Measurements from ENCODE around the gene WDCP.
"Not testable (repeated sequence)": the region's sequence is repeated elsewhere in the genome, so short reads cannot be mapped to it uniquely, and the experiment has no call there.

The WDCP gene, protein sequence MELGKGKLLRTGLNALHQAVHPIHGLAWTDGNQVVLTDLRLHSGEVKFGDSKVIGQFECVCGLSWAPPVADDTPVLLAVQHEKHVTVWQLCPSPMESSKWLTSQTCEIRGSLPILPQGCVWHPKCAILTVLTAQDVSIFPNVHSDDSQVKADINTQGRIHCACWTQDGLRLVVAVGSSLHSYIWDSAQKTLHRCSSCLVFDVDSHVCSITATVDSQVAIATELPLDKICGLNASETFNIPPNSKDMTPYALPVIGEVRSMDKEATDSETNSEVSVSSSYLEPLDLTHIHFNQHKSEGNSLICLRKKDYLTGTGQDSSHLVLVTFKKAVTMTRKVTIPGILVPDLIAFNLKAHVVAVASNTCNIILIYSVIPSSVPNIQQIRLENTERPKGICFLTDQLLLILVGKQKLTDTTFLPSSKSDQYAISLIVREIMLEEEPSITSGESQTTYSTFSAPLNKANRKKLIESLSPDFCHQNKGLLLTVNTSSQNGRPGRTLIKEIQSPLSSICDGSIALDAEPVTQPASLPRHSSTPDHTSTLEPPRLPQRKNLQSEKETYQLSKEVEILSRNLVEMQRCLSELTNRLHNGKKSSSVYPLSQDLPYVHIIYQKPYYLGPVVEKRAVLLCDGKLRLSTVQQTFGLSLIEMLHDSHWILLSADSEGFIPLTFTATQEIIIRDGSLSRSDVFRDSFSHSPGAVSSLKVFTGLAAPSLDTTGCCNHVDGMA

GRCh38 chr2:24046930-24047702 is at the start of gene WDCP:
WDCP (minus strand) TSS chr2:24047391; CDS start chr2:24039494, 7,897 bp downstream.
- DNase-seq, result peak; percentile 98

DNA sequence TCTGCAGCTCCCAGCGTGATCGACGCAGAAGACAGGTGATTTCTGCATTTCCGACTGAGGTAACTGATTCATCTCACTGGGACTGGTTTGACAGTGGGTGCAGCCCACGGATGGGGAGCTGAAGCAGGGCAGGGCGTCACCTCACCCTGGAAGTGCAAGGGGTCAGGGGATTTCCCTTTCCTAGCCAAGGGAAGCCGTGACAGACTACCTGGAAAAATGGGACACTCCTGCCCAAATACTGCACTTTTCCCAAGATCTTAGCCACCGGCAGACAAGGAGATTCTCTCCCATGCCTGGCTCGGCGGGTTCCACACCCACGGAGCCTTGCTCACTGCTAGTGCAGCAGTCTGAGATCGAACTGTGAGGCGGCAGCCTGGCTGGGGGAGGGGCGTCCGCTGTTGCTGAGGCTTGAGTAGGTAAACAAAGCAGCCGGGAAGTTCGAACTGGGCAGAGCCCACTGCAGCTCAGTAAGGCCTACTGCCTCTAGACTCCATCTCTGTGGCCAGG is 48.0 kb upstream of the WDCP start:
- not testable (repeated sequence) for DNase-seq

DNA sequence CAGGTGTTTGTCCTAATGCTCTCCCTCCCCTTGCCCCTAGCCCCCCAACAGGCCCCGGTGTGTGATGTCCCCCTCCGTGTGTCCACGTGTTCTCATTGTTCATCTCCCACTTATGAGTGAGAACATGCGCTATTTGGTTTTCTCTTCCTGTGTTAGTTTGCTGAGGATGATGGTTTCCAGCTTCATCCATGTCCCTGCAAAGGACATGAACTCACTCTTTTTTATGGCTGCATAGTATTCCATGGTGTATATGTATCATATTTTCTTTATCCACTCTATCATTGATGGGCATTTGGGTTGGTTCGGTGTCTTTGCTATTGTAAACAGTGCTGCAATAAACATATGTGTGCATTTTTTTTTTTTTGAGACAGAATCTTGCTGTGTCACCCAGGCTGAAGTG is 46.1 kb upstream of the WDCP start:
- DNase-seq, result not testable (repeated sequence)

DNA sequence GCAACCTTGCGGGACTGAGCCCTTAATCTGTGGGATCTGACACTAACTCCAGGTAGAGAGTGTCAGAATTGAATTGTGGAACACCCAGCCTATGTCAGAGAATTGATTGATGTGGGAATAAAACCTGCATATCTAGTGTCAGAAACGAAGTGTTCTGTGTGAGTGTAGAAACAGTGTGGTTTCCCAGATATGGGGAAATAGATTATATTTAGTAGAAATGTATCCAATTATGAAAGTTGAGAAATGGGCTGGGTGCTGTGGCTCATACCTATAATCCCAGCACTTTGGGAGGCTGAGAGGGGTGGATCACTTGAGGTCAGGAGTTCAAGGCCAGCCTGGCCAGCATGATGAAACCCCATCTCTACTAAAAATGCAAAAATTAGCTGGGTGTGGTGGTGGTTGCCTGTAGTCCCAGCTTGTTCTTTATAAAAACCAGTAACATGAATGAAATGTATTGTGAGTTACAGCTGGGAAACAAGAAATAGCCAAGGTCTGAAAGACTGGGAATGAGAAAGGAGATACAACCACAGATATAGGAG is 41.7 kb upstream of the WDCP start:
- no peak for DNase-seq

DNA sequence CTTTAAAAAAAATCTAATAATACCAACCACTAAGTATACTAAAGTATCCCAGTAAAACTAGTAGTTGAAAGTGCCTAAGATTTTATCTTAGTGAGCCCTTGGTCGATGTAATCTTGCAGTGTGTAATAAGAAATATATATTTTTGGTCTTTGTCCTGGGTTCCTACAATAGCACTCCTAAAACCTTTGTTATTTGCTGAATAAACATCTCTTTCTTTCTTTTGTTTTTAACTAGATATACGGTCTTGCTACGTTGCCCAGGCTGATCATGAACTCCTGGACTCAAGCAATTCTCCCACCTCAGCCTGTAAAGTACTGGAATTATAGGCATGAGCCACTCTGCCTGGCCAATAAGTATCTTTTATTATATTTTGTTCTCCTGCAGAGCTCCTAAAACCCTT is 39.8 kb upstream of the WDCP start:
- DNase-seq, result no peak

DNA sequence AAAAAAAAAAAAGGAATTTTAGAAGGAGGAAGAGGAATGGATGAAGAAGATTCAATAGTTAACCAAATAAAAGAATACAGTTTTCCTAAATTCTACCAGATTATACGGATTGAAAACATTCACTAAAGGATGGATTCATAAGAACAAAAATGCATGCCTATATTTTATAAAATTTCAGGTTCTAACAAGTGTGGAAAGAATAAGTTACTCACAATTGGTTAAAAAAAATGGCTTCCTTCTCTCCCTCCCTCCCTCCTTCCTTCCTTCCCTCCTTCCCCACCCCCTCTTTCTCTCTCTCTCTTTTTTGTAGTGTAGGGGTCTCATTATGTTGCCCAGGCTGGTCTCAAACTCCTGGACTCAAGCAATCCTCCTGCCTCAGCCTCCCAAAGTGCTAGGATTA is 39.0 kb upstream of the WDCP start:
- DNase-seq, result no peak

DNA sequence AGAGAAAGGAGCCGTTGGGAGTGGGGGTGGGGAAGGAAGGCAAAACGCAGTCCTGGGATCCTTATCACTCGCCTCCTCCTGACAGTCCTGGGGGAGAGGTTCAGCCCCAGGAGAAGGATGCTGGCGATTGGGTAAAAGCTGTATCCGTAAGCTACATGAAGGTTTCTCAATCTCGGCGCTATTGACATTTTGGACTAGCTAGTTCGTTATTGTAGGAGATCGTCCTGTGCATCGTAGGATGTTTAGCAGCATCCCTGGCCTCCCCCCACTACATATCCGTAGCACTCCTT is 38.0 kb upstream of the WDCP start:
- DNase-seq, result no peak

GRCh38 chr2:24084386-24085199 is 37.4 kb upstream of the WDCP start, which contains the start of gene TP53I3:
TP53I3 (minus strand) TSS chr2:24084834; CDS start chr2:24084326, 508 bp downstream.
- peak; percentile 95 for DNase-seq

DNA sequence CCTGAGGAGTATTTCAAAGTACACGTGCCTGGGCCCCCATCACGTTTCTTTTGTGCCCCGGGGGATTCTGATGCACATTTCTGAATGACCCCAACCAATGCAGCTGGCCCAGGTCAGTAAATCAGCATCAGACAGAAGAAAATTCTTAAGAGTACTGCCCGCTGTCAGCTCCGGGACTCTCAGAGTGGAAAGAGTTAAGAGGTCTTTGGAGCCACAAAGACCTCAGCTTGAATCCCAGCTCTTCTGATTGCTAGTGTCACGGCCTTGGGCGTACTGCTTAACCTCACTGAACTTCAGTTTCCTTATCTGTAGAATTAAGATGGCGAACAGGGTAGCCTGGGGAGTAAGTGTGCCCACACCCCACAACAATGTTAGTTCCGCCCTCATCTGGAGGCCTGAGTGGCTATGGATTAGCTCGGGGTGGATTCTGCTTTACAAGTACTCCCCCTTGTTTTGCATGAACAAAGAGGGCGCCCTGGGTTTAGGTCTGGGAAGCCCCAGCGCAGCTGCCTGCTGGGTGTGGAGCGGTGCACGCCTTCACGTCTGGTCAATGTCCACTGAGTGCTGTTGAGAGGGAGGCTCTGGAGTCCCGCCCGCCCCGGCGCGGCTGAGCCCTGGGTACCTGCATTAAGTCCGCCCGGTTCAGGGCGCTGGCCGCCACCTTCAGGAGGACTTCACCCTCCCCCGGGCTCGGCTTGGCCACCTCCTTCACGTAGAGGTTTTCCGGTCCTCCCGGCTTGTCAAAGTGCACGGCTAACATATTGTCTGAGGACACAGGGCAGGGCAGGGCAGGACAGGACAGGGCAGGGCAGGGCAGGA is 36.6 kb upstream of the WDCP start:
- peak; percentile 79 for DNase-seq

- DNase-seq, result no peak
Observed at GRCh38 chr2:24082787-24083566, 35.8 kb upstream of the WDCP start.

DNA sequence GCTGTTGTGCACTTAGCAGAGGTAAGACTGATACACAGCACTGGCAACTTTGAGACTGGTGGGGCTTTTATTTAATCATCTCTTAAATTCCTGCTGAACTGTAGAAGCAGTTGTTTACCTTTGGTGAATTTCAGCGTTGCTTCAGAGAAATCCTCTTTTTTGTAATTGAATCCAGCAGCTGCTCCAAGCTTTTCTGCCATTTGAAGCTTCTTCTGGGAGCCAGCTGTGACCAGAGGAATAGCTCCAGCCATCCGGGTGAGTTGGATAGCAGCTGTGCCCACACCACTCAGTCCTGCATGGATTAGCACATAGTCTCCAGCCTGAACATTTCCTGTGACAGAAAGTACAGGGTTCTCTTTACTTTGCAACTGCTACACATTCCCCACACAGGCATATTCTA is 33.5 kb upstream of the WDCP start:
- DNase-seq, result no peak

GRCh38 chr2:24077879-24078278 is 30.7 kb upstream of the WDCP start:
- no peak for DNase-seq

DNA sequence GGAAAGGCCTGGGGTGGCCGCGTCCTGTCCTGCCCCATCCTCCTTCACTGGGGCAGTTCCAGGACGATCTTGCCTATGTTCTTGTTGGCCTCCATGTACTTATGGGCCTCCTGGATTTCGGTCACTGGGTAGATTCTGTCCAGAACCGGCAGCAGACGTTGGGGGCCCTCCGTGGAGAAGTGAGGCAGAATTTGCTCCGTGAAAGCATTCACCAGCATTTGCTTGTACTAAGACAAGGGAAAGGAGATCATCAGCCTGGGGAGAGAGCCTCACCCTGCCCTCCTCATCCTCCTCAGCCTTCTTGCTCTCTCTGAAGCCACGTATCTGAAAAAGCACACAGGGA is 30.3 kb upstream of the WDCP start:
- no peak for DNase-seq

- DNase-seq, result peak; percentile 23
Observed at GRCh38 chr2:24076849-24077534, 29.8 kb upstream of the WDCP start.

DNA sequence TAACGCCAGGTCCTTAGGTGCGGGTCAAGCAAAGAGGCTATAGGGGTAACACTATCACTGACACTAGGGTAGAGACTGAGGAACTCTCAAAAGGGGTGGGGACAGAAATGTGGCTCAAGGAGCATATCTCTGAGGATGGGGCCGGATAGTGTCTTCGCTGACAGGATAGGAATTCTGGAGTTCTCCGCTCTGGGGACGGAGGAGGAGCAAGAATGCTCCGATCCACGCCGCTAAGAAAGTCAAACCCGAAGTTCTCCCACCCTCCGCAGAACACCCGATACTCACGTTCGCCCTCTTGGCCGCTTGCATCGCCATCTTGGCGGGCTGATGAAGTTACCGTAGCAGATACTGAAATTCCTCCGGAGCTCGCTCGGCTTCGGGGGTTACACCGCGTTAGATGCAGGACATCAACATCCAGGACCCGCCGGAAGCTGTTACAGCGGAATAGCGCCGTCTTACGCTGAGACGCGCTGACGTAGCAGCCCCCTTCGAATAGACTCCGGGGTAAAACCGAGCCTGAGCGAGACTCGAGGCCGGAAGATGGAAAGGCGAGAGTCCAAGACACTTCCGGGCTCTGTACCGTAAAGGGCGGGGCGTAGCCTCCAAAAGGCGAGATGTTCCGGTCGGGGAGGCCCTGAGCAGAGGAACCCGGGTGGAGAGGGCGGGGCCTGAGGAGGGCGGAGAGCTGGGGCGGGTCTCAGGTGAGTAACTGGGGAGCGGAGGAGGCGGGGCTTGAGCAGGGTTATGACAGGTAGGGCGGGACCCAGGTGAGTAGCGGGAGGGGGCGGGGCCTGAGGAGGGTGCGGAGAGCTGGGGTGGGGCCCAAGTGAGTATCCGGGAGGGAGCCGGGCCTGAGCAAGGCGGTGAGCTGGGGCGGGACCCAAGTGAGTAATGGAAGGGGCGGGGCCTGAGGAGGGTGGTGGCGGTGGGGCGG is 29.0 kb upstream of the WDCP start, which contains the start of gene SF3B6:
SF3B6 (minus strand) TSS at position 412 of the 934 bp plus-strand sequence; CDS start at position 315, 97 bp downstream.
- DNase-seq, result peak; percentile 99

DNA sequence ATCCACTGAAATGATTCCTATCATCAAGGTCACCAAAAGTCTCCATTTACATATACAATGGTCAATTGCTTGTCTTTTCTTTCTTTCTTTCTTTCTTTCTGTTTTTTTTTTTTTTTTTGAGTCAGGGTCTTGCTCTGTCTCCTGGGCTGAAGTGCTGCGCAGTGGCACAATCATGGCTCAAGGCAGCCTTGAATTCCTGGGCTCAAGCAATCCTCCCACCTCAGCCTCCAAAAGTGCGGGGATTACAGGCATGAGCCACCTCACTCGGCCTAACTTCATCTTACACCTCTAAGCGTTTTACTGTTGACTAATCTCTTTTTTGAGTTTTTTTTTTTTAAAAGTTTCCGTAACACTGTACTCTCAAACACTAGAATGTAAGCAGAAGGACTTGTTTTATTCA is 28.1 kb upstream of the WDCP start:
- DNase-seq, result no peak

DNA sequence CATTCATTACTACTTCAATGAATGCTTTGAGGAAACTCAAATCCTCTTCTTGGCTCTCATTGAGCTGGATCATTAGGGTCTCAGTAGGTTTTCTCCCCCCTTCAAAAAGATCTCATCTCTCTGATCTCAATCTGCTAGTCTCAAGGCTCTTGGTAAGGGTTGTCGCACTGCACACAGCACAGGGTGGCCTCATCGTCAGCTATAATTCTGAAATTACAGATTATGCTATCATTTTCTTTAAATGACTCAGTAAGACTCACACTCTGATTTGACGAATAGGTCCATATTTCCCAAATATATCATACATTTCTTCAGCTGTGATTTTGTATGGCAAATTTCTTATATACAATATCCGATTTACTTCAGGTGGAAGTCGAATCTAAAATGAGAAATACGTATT is 26.6 kb upstream of the WDCP start:
- DNase-seq, result no peak

DNA sequence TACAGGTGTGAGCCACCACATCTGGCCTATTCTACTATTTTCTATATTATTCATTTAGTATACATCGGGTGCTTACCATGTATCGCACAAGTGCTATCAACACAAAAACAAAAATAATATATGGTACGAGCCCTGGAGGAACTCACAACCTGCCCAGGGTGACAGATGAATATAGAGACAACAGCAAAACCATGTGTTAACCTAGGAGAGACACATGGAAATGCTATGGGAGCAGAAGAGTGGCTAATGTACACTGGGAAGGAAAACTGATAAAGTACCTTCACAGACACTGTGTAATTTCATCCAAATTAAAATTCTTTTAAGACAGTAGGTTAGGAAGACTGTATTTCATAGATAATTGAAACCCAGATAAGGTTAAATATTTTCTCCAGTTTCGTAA is 25.1 kb upstream of the WDCP start:
- no peak for DNase-seq

DNA sequence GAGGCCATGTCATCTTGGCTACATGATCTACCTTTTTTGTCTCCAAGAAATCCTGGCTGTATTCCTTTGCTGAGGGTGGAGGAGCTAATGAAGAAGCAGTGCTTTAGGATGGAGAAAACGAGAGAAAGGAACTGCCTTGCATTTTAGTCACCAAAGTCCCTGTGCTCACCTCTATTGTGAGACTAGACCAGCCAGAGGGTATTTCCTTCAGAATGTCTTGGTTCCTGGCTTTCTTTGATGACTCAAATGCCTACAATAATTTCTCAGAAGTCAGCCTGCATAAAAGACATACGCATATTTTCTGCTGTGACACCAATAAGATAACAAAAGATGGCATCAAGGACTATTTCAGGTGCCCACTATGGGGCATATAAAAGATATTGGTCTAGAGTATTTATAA is 18.1 kb upstream of the WDCP start:
- DNase-seq, result no peak
